Left colon (tissue), 2 donors: Measurements from ENCODE around the gene STX17. TPM values are rescaled to one million over a fixed set of nuclear protein-coding genes. Genes with fewer than 3 reads are reported as not detected.
"Not testable (repeated sequence)": the region's sequence is repeated elsewhere in the genome, so short reads cannot be mapped to it uniquely, and the experiment has no call there.

ENCODE experiments used
- ATAC-seq: fragments of 200-7000 bp; cut with Tn5 transposase; one replicate; pipeline ENCODE4 v1.9.1; 2020; ENCODE audit warnings: mild to moderate bottlenecking, moderate library complexity
- DNase-seq, 2 donors: peaks; one replicate each; pipeline ENCODE4 v3.0.0-alpha.2; 2020
- intact Hi-C, 2 donors: fragments of 100-400 bp; cut with DNase I in 1 of 2; cut with micrococcal nuclease in 1 of 2; formaldehyde crosslinking; loops; one replicate each; pipeline versions ENCODE4 v1.11.2 to v1.14.0; 2022; cut with DNase I, micrococcal nuclease
- total RNA-seq, 2 donors: library from RNA; stranded (reverse); fragmentation: NEBNext Ultra II Directional; extraction: Animal tissue kit (Norgen Biotek cat#: 25700); gene quantifications; one replicate each; pipeline ENCODE4 v1.2.1, GENCODE V29; 2021
- donor health status: DM: no; HTN: no; CAD: no.
- donor health status: DM: yes; HTN: yes; CAD: no.

The STX17 gene
- total RNA-seq, 2 donors from 2014 or later = 32.2 to 36.6 TPM

- intact Hi-C loops = loop anchor here in 1 of 2 donors (10.0 kb wide), 1 partner anchor 1391 kb away; no protein-coding TSS in a partner anchor
- ATAC-seq (no peak), DNase-seq (no peak)
Observed at GRCh38 chr9:99955606-99956005, 49.2 kb downstream of the STX17 start.

- DNase-seq = no peak
- intact Hi-C loops = no loop called here
- ATAC-seq = no peak
Observed at GRCh38 chr9:99962680-99963261, 56.3 kb downstream of the STX17 start.

GRCh38 chr9:99964336-99964735 lies 57.9 kb downstream of the STX17 start:
- DNase-seq (no peak), ATAC-seq (no peak)
- intact Hi-C loops = no loop called here

- ATAC-seq (no peak), DNase-seq (no peak)
- intact Hi-C loops = no loop called here
Observed at GRCh38 chr9:99966001-99966400, 59.5 kb downstream of the STX17 start.

- ATAC-seq (no peak), DNase-seq (no peak)
- intact Hi-C loops = no loop called here
Observed at GRCh38 chr9:99966716-99967115, 60.3 kb downstream of the STX17 start.

- intact Hi-C loops = no loop called here
- ATAC-seq = no peak
- DNase-seq = no peak
Observed at GRCh38 chr9:99967457-99967856, 61.0 kb downstream of the STX17 start.

- intact Hi-C loops = no loop called here
- ATAC-seq (no peak), DNase-seq (no peak)
Observed at GRCh38 chr9:99970481-99970880, 64.0 kb downstream of the STX17 start.

- ATAC-seq (no peak), DNase-seq (no peak)
- intact Hi-C loops = no loop called here
Observed at GRCh38 chr9:99971410-99971809, 65.0 kb downstream of the STX17 start.

GRCh38 chr9:99973455-99973854 lies 67.0 kb downstream of the STX17 start:
- intact Hi-C loops = no loop called here
- no peak for DNase-seq
- ATAC-seq = no peak

- no peak for ATAC-seq
Observed at GRCh38 chr9:99977033-99977792, 70.8 kb downstream of the STX17 start.

GRCh38 chr9:99978221-99978620 lies 71.8 kb downstream of the STX17 start:
- intact Hi-C loops = no loop called here

More at GRCh38 chr9:99977033-99977792, 70.8 kb downstream of the STX17 start:
- no peak for DNase-seq
- intact Hi-C loops = no loop called here

GRCh38 chr9:99980598-99980997 lies 74.1 kb downstream of the STX17 start:
- ATAC-seq (no peak), DNase-seq (no peak)
- intact Hi-C loops = no loop called here

More at GRCh38 chr9:99978221-99978620, 71.8 kb downstream of the STX17 start:
- ATAC-seq (no peak), DNase-seq (no peak)

GRCh38 chr9:99986642-99987041 lies 80.2 kb downstream of the STX17 start:
- no peak for ATAC-seq

GRCh38 chr9:99990508-99990907 lies 84.1 kb downstream of the STX17 start:
- DNase-seq, intact Hi-C loops, ATAC-seq: not testable (repeated sequence)

More at GRCh38 chr9:99986642-99987041, 80.2 kb downstream of the STX17 start:
- intact Hi-C loops = no loop called here
- no peak for DNase-seq

GRCh38 chr9:99998266-99998665 lies 91.8 kb downstream of the STX17 start:
- intact Hi-C loops = no loop called here
- DNase-seq (no peak), ATAC-seq (no peak)

GRCh38 chr9:99998866-99999265 lies 92.4 kb downstream of the STX17 start:
- ATAC-seq (no peak), DNase-seq (no peak)
- intact Hi-C loops = no loop called here

- intact Hi-C loops = no loop called here
- DNase-seq (no peak), ATAC-seq (no peak)
Observed at GRCh38 chr9:99999797-100000196, 93.3 kb downstream of the STX17 start.

- ATAC-seq (peak; percentile 57), DNase-seq (no peak)
Observed at GRCh38 chr9:100011062-100011681, 104.7 kb downstream of the STX17 start.

GRCh38 chr9:100012279-100012678 lies 105.8 kb downstream of the STX17 start:
- no peak for ATAC-seq
- intact Hi-C loops = loop anchor here in 1 of 2 donors (10.0 kb wide), 1 partner anchor 197 kb away; no protein-coding TSS in a partner anchor
- DNase-seq = no peak

More at GRCh38 chr9:100011062-100011681, 104.7 kb downstream of the STX17 start:
- intact Hi-C loops = loop anchor here in 1 of 2 donors (10.0 kb wide), 1 partner anchor 196 kb away; no protein-coding TSS in a partner anchor

GRCh38 chr9:100013573-100013972 lies 107.1 kb downstream of the STX17 start:
- ATAC-seq (no peak), DNase-seq (no peak)
- intact Hi-C loops = loop anchor here in 1 of 2 donors (10.0 kb wide), 1 partner anchor 199 kb away; no protein-coding TSS in a partner anchor
